ENCODE measurements around the gene HES3. TPM values are rescaled to one million over a fixed set of nuclear protein-coding genes. Genes with fewer than 3 reads are reported as not detected.
A peak's percentile ranks its signal among the peaks of the same experiment; 100 is the strongest.

The HES3 gene
- total RNA-seq, 1 donor from 2014 or later = not detected

GRCh38 chr1:6254691-6255090 lies 10.7 kb downstream of the HES3 start:
- ATAC-seq (no peak), DNase-seq (no peak)
- intact Hi-C loops (cut with micrococcal nuclease) = no loop called here

GRCh38 chr1:6256645-6257044 lies 12.7 kb downstream of the HES3 start:
- ATAC-seq (no peak), DNase-seq (no peak)
- intact Hi-C loops (cut with micrococcal nuclease) = no loop called here

- ATAC-seq (no peak), DNase-seq (no peak)
- intact Hi-C loops (cut with micrococcal nuclease) = no loop called here
Measured at GRCh38 chr1:6257541-6258069, 13.6 kb downstream of the HES3 start.

GRCh38 chr1:6258675-6259074 lies 14.7 kb downstream of the HES3 start:
- intact Hi-C loops (cut with micrococcal nuclease) = no loop called here
- DNase-seq = no peak
- no peak for ATAC-seq

GRCh38 chr1:6259491-6260362 lies 15.7 kb downstream of the HES3 start:
- peak; percentile 93 for DNase-seq

GRCh38 chr1:6260433-6260934 lies 16.5 kb downstream of the HES3 start:
- ATAC-seq = peak; percentile 46
- intact Hi-C loops (cut with micrococcal nuclease) = no loop called here
- DNase-seq = peak; percentile 67

More at GRCh38 chr1:6259491-6260362, 15.7 kb downstream of the HES3 start:
- intact Hi-C loops (cut with micrococcal nuclease) = no loop called here
- ATAC-seq = peak; percentile 72

GRCh38 chr1:6260961-6261614 lies 17.1 kb downstream of the HES3 start, which contains the start of gene GPR153:
Gene GPR153, minus strand, starts transcription at chr1:6261098. Its CDS starts 6,193 bp downstream, at chr1:6254905.
- intact Hi-C loops (cut with micrococcal nuclease) = no loop called here
- DNase-seq = peak; percentile 82

GRCh38 chr1:6261615-6261995 lies 17.6 kb downstream of the HES3 start:
- intact Hi-C loops (cut with micrococcal nuclease) = no loop called here
- no peak for DNase-seq
- peak; percentile 5 for ATAC-seq

More at GRCh38 chr1:6260961-6261614, 17.1 kb downstream of the HES3 start, which contains the start of gene GPR153:
- peak; percentile 62 for ATAC-seq

- peak; percentile 71 for ATAC-seq
- intact Hi-C loops (cut with micrococcal nuclease) = no loop called here
- peak; percentile 83 for DNase-seq
Measured at GRCh38 chr1:6262555-6263420, 18.8 kb downstream of the HES3 start.

- DNase-seq = no peak
- intact Hi-C loops (cut with micrococcal nuclease) = no loop called here
- no peak for ATAC-seq
Measured at GRCh38 chr1:6263716-6264115, 19.7 kb downstream of the HES3 start.

GRCh38 chr1:6265151-6265550 lies 21.2 kb downstream of the HES3 start:
- intact Hi-C loops (cut with micrococcal nuclease) = no loop called here
- ATAC-seq = no peak
- no peak for DNase-seq

- intact Hi-C loops (cut with micrococcal nuclease) = no loop called here
- ATAC-seq = no peak
- DNase-seq = no peak
Measured at GRCh38 chr1:6266641-6267040, 22.7 kb downstream of the HES3 start.

GRCh38 chr1:6267686-6268322 lies 23.8 kb downstream of the HES3 start:
- intact Hi-C loops (cut with micrococcal nuclease) = no loop called here
- no peak for DNase-seq
- no peak for ATAC-seq

- DNase-seq (no peak), ATAC-seq (no peak)
- intact Hi-C loops (cut with micrococcal nuclease) = no loop called here
Measured at GRCh38 chr1:6268415-6268814, 24.4 kb downstream of the HES3 start.

- ATAC-seq (no peak), DNase-seq (no peak)
- intact Hi-C loops (cut with micrococcal nuclease) = no loop called here
Measured at GRCh38 chr1:6269296-6269695, 25.3 kb downstream of the HES3 start.

- ATAC-seq (no peak), DNase-seq (no peak)
- intact Hi-C loops (cut with micrococcal nuclease) = no loop called here
Measured at GRCh38 chr1:6269720-6270400, 25.9 kb downstream of the HES3 start.

- intact Hi-C loops (cut with micrococcal nuclease) = no loop called here
- DNase-seq (no peak), ATAC-seq (no peak)
Measured at GRCh38 chr1:6270401-6270800, 26.4 kb downstream of the HES3 start.

- DNase-seq (no peak), ATAC-seq (no peak)
- intact Hi-C loops (cut with micrococcal nuclease) = no loop called here
Measured at GRCh38 chr1:6271006-6271405, 27.0 kb downstream of the HES3 start.
